HUES64 (cell line): Measurements from ENCODE around the gene C16orf74.

Experiments used
- H3K27ac ChIP-seq: 2 replicates; pipeline ENCODE4 v1.7.0; 2013; ENCODE audit warnings: low read depth, low read length, inconsistent platforms
- H3K27me3 ChIP-seq: 2 replicates; pipeline ENCODE4 v1.6.1; 2013; ENCODE audit warnings: mild to moderate bottlenecking, low read length; ENCODE audit not compliant: insufficient read depth
- H3K36me3 ChIP-seq: 2 replicates; pipeline ENCODE4 v1.6.1; 2013; ENCODE audit warnings: mild to moderate bottlenecking, low read length; ENCODE audit not compliant: insufficient read depth
- H3K4me1 ChIP-seq: 2 replicates; pipeline ENCODE4 v1.6.1; 2013; ENCODE audit warnings: mild to moderate bottlenecking, low read length, moderate library complexity; ENCODE audit not compliant: insufficient read depth
- H3K4me3 ChIP-seq: 2 replicates; pipeline ENCODE4 v1.5.1; 2013; ENCODE audit warnings: mild to moderate bottlenecking, low read length, moderate library complexity
- H3K9ac ChIP-seq: 2 replicates; pipeline ENCODE4 v1.6.1; 2013; ENCODE audit warnings: mild to moderate bottlenecking, low read depth, low read length
- H3K9me3 ChIP-seq: 2 replicates; pipeline ENCODE4 v1.6.1; 2013; ENCODE audit warnings: low read depth, low read length; ENCODE audit not compliant: insufficient read depth
- WGBS: fragments of 150-250, 120-280 bp; methylation state at CpG from one replicate; pipeline ENCODE4 v1.1.7; 2013; ENCODE audit warnings: missing lambda C conversion rate; 5-methylcytosine and 5-hydroxymethylcytosine counted together

The C16orf74 gene

DNA sequence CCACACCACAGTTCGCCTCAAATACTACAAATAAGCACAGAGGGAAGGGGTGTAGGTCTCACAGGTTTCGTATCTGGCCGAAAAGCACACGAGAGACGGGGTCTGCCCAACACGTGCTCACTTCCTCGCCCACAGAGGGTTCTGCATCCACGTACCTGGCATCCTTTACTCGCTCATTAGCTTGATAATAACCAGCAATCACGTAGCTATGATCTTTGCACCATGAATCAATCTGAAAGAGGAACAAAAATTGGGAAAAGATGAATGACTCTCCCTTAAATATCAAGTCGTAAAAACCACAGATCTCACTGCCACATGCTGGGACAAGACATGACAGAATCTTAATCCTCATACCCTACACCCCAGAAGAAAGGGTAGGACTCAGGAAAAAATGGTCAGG is 37.9 kb upstream of the C16orf74 start:
- Histone ChIP-seq H3K27ac (no peak overlapping the region), H3K27me3 (no peaks in the 10 kb centered on the region), H3K9ac (no peak overlapping the region), H3K36me3 (peaks cover 75% of the 10 kb centered on the region), H3K9me3 (no peaks in the 10 kb centered on the region), H3K4me1 (no peaks in the 10 kb centered on the region), H3K4me3 (no peak overlapping the region)
- WGBS: 96% methylated on average over 11 of the region's 11 CpGs

DNA sequence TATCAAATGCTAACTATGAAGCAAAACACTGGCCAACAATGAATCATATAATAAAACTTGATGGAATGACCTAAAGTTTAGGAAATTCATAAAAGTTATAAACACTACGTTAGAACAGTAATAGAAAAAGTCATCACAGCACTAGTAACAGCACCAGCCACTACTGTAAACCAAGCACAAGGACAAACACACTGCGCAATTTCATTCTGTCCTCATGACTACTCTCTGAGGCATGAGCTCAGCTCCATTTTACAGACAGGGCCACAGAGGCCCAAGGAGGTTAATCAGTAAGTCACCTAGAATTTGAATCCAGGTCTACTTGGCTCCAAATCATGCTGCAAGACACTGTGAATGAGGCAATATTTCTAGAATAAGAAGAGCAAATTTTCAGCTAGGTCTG is 35.0 kb upstream of the C16orf74 start:
- H3K4me3 ChIP-seq: no peak overlapping the region
- H3K4me1 ChIP-seq: no peaks in the 10 kb centered on the region
- WGBS: 97% methylated on average over 2 of the region's 2 CpGs
- no peak overlapping the region for H3K9ac ChIP-seq
- no peaks in the 10 kb centered on the region for H3K27me3 ChIP-seq
- H3K27ac ChIP-seq: no peak overlapping the region
- peaks cover 57% of the 10 kb centered on the region for H3K36me3 ChIP-seq
- no peaks in the 10 kb centered on the region for H3K9me3 ChIP-seq

DNA sequence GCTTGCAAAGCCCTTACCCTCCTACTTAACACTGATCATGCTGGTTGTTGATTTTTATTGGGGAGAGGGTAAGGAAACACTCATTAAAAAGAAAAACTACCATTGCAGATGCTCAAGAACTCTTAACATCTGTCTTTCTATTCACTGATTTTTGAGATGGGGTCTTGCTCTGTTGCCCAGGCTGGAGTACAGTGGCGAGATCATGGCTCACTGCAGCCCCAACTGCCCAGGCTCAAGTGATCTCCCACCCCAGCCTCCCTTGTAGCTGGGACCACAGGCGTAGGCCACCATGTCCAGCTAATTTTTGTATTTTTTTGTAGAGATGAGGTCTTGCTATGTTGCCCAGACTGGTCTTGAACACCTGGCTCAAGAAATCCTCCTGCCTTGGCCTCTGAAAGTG is 33.9 kb upstream of the C16orf74 start:
- Histone ChIP-seq H3K4me3 (no peak overlapping the region), H3K4me1 (no peaks in the 10 kb centered on the region), H3K36me3 (peaks cover 65% of the 10 kb centered on the region), H3K9ac (no peak overlapping the region), H3K27ac (no peak overlapping the region), H3K27me3 (no peaks in the 10 kb centered on the region), H3K9me3 (no peaks in the 10 kb centered on the region)
- 96% methylated on average over 2 of the region's 2 CpGs for WGBS

DNA sequence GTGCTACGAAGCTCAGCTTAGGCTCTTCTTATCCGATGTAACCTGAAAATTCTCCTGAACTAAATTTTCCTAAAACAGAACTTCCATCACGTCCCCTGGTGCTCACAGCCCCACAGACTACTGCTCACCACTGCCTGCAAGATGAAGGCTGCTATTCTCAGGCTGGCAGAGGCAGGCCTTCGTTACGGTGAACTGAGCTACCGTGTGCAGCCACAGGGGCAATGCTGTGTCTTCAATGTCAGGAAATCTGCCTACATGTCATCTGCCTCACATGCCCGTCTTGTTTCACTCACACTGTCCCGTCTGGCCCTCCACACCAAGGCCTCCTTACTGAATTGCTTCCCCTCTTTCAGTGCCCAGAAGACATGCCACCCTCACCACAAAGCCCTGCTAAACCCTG is 32.5 kb upstream of the C16orf74 start:
- Histone ChIP-seq H3K9ac (no peak overlapping the region), H3K4me3 (no peak overlapping the region), H3K36me3 (peaks cover 70% of the 10 kb centered on the region), H3K27ac (no peak overlapping the region), H3K27me3 (no peaks in the 10 kb centered on the region), H3K4me1 (no peaks in the 10 kb centered on the region), H3K9me3 (no peaks in the 10 kb centered on the region)
- 95% methylated on average over 8 of the region's 8 CpGs for WGBS

DNA sequence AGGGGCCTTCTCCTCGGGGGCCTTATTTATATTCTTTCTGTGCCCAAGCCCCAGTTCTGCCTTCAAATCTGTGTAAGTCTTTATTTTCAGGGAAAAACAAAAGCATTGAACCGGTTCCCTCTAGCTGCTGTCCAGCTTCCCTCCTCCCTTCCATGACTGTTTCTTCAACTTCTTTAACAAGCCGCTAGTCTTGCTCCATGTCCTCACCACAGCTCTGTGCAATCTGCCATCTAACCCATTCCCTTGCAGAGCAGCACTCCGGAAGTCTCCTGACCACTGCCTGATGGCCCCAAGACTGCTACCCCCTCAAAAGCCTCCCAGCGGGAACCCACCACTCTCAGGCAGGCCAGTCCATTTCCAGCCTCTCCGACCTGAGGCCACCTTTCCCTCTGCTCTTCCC is 31.6 kb upstream of the C16orf74 start:
- Histone ChIP-seq H3K9ac (no peak overlapping the region), H3K27me3 (no peaks in the 10 kb centered on the region), H3K4me1 (no peaks in the 10 kb centered on the region), H3K4me3 (no peak overlapping the region), H3K9me3 (no peaks in the 10 kb centered on the region), H3K36me3 (peaks cover 70% of the 10 kb centered on the region), H3K27ac (no peak overlapping the region)
- 92% methylated on average over 6 of the region's 6 CpGs for WGBS

DNA sequence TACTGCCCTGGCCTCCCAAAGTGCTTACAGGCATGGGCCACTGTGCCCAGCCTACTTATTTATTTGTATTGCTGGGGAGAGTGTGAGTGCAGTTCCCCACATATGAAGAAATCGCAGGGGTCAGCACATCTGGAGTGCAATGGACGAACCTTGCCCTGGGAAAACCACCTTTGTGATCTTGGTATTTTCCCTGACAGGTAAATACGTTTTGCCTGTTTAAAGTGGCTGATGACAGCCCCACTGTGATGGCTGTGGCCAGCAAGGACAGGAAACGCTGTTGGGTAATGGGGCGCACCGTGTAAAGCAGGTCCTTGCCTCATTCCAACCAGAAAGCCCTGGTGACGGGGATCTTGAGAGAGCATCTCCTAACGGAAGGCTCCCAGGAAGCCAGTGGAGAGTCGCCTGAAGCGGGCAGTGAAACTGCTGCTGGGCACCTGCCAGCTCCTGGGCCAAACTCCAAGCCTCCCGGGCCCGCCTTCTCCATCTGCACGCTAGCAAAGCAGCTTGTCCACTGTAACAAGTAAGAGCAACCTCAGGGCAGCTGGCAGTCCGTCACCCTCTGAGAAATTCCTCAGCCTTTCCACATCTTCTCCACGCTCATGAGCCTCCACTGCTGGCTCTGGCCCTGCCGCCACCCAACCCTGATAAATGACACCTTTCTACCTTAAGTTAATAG is 30.9 kb upstream of the C16orf74 start:
- H3K27me3 ChIP-seq: no peaks in the 10 kb centered on the region
- H3K4me3 ChIP-seq: no peak overlapping the region
- no peaks in the 10 kb centered on the region for H3K4me1 ChIP-seq
- peaks cover 70% of the 10 kb centered on the region for H3K36me3 ChIP-seq
- 96% methylated on average over 16 of the region's 16 CpGs for WGBS
- no peaks in the 10 kb centered on the region for H3K9me3 ChIP-seq
- no peak overlapping the region for H3K27ac ChIP-seq
- H3K9ac ChIP-seq: no peak overlapping the region

DNA sequence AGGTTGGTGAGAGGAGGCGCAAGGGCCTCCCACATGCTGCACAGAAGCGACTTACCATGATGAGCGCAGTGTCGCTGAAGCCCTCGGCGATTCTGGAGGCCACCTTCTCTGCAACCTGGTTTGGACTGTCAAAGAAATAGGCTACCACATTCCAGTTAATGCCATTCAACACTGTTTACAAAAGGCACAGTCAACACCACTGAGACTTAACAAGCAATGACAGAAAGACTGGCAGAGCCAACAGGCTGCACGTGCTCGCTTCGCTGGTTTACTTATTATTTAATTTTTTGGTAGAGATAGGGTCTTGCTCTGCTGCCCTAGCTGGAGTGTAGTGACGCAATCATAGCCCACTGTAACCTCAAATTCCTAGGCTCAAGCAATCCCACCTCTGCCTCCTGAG is 30.3 kb upstream of the C16orf74 start:
- H3K9ac ChIP-seq: no peak overlapping the region
- H3K9me3 ChIP-seq: no peaks in the 10 kb centered on the region
- no peak overlapping the region for H3K4me3 ChIP-seq
- H3K36me3 ChIP-seq: peaks cover 70% of the 10 kb centered on the region
- 98% methylated on average over 9 of the region's 10 CpGs for WGBS
- no peak overlapping the region for H3K27ac ChIP-seq
- no peaks in the 10 kb centered on the region for H3K27me3 ChIP-seq
- H3K4me1 ChIP-seq: no peaks in the 10 kb centered on the region

DNA sequence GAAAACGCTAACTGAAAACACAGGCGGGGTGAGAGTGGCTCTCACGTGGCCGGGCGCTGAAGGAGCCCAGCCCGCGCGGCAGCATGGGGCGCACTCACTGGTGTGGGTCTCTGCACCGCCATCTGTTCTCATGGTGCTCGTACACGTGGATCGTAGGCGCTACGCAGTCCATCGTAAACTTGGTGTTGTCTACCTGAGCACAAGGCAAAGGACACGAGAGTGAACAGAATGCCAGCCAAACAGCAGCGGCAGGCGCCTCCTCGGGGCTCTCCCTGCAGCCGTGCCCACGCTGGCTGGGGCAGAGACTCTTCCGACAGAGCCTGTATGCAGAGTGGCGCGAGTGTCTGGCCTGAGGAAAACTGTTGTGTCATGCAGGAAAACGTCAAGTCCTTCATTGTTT is 29.4 kb upstream of the C16orf74 start:
- peaks cover 66% of the 10 kb centered on the region for H3K36me3 ChIP-seq

DNA sequence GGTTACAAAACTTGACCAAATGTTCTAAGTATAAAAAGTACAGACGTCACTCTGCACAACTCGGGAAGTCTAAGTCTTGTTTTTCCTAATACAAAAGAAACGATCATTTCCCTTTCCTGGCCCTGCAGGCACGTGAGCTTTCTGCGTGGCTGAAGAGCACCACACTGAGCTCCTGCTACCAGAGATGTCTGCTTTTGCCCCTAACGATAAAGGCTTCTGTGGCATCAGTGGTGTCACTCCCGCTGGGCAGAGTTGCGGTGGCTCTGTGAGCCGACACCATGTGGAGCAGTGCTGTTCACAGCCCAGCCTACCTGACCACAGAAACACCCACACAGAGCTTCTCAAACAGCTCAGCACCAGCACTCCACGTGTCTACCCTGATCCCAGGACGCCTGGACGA is 28.0 kb upstream of the C16orf74 start:
- peaks cover 62% of the 10 kb centered on the region for H3K36me3 ChIP-seq
- H3K4me1 ChIP-seq: no peaks in the 10 kb centered on the region
- H3K27ac ChIP-seq: no peak overlapping the region
- no peak overlapping the region for H3K9ac ChIP-seq
- no peaks in the 10 kb centered on the region for H3K27me3 ChIP-seq
- 93% methylated on average over 12 of the region's 12 CpGs for WGBS
- H3K4me3 ChIP-seq: no peak overlapping the region
- H3K9me3 ChIP-seq: no peaks in the 10 kb centered on the region

More for the DNA sequence above, 29.4 kb upstream of the C16orf74 start:
- no peaks in the 10 kb centered on the region for H3K9me3 ChIP-seq
- no peak overlapping the region for H3K27ac ChIP-seq
- no peak overlapping the region for H3K4me3 ChIP-seq
- WGBS: 92% methylated on average over 26 of the region's 26 CpGs
- H3K4me1 ChIP-seq: no peaks in the 10 kb centered on the region
- H3K27me3 ChIP-seq: no peaks in the 10 kb centered on the region
- no peak overlapping the region for H3K9ac ChIP-seq

DNA sequence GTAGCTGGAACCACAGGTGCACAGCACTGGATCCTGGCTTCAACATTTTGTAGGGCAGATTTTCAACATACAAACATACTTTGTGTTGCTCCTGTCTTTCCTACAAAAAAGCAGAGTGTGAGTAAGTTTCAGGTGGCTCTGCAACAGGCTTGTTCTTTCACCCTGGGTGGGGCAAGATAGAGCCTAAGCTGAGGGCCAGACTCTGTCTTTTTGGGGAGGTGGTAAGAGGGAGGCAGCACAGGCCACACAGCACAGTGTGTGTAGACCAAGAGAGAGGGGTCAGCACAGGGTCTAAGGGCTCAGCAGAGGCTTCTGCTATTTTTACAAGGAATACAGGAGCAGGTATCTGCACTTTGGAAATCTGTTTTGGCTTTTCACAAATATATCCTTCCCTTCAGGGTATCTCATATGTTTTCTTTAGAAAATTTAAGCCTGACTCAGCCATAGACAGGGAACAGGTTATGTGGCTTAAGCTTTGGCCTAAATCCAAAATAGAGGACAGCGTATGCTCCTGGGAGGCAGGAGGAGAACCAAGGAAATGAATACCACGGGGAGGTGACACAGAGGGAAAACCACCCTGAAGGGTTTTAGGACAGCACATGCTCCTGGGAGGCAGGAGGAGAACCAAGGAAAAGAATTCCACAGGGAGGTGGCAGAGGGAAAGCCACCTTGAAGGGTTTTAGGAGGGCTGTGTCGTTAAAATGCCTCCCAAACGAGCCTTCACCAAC is 26.9 kb upstream of the C16orf74 start:
- peaks cover 62% of the 10 kb centered on the region for H3K36me3 ChIP-seq
- 87% methylated on average over 4 of the region's 4 CpGs for WGBS

DNA sequence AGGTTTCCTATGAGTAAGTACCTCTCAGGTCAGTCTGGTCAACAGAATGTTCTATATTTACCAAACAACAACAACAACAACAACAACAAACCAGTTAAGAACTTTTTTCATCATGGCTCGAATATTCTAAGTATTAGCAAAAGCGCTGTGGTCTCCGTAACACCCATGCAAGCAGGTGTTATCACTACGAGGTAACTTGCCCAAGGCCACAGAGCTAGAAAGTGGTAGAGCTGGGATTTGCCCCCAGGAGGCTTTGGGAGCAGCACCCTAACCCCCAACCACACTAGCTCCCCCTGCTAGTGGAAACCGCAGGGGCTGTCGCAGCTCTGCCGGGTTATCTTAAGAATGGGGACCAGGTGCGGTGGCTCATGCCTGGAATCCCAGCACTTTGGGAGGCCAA is 23.9 kb upstream of the C16orf74 start:
- Histone ChIP-seq H3K27ac (no peak overlapping the region), H3K27me3 (no peaks in the 10 kb centered on the region), H3K9me3 (no peaks in the 10 kb centered on the region), H3K36me3 (peaks cover 46% of the 10 kb centered on the region), H3K4me3 (no peak overlapping the region), H3K9ac (no peak overlapping the region), H3K4me1 (no peaks in the 10 kb centered on the region)
- WGBS: 96% methylated on average over 8 of the region's 8 CpGs

More for the DNA sequence above, 26.9 kb upstream of the C16orf74 start:
- no peak overlapping the region for H3K4me3 ChIP-seq
- H3K27ac ChIP-seq: no peak overlapping the region
- H3K4me1 ChIP-seq: no peaks in the 10 kb centered on the region
- no peaks in the 10 kb centered on the region for H3K27me3 ChIP-seq
- no peak overlapping the region for H3K9ac ChIP-seq
- H3K9me3 ChIP-seq: no peaks in the 10 kb centered on the region
